GM12878 (cell line): ENCODE results near the gene RPA3. TPM values are rescaled to one million over a fixed set of nuclear protein-coding genes. Genes with fewer than 3 reads are reported as not detected.

Experiments
- ATF2 ChIP-seq: IDR thresholded peaks from 2 replicates; pipeline ENCODE4 v1.6.1; 2012; ENCODE audit warnings: low read length, inconsistent platforms
- GABPA ChIP-seq: IDR thresholded peaks from 2 replicates; pipeline ENCODE4 v1.6.1; 2014; ENCODE audit warnings: antibody characterized with exemption, low read depth, mild to moderate bottlenecking, inconsistent platforms
- LARP7 ChIP-seq: fragments of 450-650 bp; IDR thresholded peaks from 2 replicates; pipeline ENCODE4 v1.6.1; 2017; ENCODE audit warnings: mild to moderate bottlenecking
- PML ChIP-seq: IDR thresholded peaks from 2 replicates; pipeline ENCODE4 v1.6.1; 2012; ENCODE audit warnings: low read length, inconsistent platforms
- POLR2A ChIP-seq: IDR thresholded peaks from 2 replicates; pipeline ENCODE4 v1.6.1; 2011; ENCODE audit warnings: low read depth, mild to moderate bottlenecking, low read length
- TARDBP ChIP-seq: IDR thresholded peaks from 2 replicates; pipeline ENCODE4 v1.6.1; 2016; ENCODE audit warnings: borderline replicate concordance
- ZNF687 ChIP-seq: fragments of 450-650 bp; IDR thresholded peaks from 2 replicates; pipeline ENCODE4 v1.6.1; 2017; ENCODE audit warnings: mild to moderate bottlenecking, moderate library complexity
- polyA plus RNA-seq, 11 experiments: library from polyadenylated mRNA; depleted of rRNA in 4 of 11; unstranded in 6 of 11; stranded (reverse) in 5 of 11; fragments of >200 nt; fragmentation: Nextera tagmentation in 4 of 11; fragmentation: Illumina TruSeq in 1 of 11; extraction: Ambion mirVana in 4 of 11; extraction: Trizol in 1 of 11; gene quantifications; 1 replicate in 1 of 11; 2 replicates in 10 of 11; pipeline versions ENCODE4 v1.2.1 to v1.2.3, GENCODE V29; 2011 to 2016; ENCODE audit warnings: inconsistent platforms in 2 of 11, missing spikeins in 2 of 11, low read depth in 1 of 11
- total RNA-seq, 4 experiments: library from RNA; depleted of rRNA in 3 of 4; stranded (reverse); fragments of >200 nt in 3 of 4; fragmentation: Illumina TruSeq in 1 of 4; extraction: Trizol in 1 of 4; gene quantifications; 2 replicates each; pipeline versions ENCODE4 v1.2.1 to v1.2.3, GENCODE V29; 2013 to 2021
- TF ChIP-seq, protein P1 (sequence below): fragments of 450-650 bp; formaldehyde crosslinking; IDR thresholded peaks from 2 replicates; pipeline ENCODE4 v1.4.0; 2022; ENCODE audit warnings: mild to moderate bottlenecking, moderate library complexity

RPA3 gene
- total and polyA plus RNA-seq, 10 of the 15 experiments (the other 5 are each of a cell fraction or from before 2014, with no cell fraction given): 60.2 to 343 (median 112) TPM

DNA sequence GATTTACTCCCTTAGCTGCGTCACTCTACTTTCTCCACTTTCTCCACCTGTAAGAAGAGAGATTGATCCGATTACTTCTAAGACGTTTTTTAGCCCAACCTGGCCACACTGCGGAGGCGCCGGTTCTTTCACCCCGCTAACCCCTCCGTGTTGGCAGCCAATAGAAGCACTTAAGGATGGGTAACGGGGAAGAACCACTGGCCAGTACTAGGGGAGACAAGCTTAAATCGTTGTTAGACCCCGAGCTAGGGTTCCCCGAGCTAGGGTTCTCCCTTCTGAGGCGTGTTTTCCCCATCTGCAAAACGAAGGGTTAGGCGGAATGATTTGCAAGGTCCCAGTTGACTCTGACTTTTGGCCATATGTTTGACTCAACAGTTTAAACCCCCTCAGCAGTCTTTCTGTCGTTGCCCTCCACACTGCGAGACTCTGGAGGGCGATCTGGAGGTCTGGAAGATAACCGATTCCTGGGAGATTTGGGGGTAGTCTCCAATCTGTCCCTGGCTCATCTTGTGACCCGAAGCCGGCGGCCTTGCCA, 77.2 kb downstream of the RPA3 start (continued):
- TF ChIP-seq ATF2 (peak; percentile 44; the same call in 1 of the 2 replicates), GABPA (no peak), PML (0 out of 2 replicates have a peak, but pooled peaks have one; percentile 16), ZNF687 (no peak), TARDBP (no peak), POLR2A (no peak), LARP7 (0 out of 2 replicates have a peak, but pooled peaks have one; percentile 47)
- TF ChIP-seq, protein P1, sequence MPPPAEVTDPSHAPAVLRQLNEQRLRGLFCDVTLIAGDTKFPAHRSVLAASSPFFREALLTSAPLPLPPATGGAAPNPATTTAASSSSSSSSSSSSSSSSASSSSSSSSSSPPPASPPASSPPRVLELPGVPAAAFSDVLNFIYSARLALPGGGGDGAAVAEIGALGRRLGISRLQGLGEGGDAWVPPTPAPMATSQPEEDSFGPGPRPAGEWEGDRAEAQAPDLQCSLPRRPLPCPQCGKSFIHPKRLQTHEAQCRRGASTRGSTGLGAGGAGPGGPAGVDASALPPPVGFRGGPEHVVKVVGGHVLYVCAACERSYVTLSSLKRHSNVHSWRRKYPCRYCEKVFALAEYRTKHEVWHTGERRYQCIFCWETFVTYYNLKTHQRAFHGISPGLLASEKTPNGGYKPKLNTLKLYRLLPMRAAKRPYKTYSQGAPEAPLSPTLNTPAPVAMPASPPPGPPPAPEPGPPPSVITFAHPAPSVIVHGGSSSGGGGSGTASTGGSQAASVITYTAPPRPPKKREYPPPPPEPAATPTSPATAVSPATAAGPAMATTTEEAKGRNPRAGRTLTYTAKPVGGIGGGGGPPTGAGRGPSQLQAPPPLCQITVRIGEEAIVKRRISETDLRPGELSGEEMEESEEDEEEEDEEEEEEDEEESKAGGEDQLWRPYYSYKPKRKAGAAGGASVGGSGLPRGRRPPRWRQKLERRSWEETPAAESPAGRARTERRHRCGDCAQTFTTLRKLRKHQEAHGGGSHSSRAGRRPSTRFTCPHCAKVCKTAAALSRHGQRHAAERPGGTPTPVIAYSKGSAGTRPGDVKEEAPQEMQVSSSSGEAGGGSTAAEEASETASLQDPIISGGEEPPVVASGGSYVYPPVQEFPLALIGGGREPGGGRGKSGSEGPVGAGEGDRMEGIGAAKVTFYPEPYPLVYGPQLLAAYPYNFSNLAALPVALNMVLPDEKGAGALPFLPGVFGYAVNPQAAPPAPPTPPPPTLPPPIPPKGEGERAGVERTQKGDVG (CRISPR knock-in tag): no peak
